Cardiac muscle cell (in vitro differentiated cells and primary cell): ENCODE measurements around the gene APBA2. TPM values are rescaled to one million over a fixed set of nuclear protein-coding genes. Genes with fewer than 3 reads are reported as not detected.

ENCODE experiments used
- DNase-seq, 2 donors: peaks; one replicate each; pipeline versions ENCODE4 v3.0.0 to v3.0.0-alpha.2; 2010 to 2017; ENCODE audit warnings: low read depth in 1 of 2, low spot score in 1 of 2
- H3K27ac ChIP-seq: fragments of 200-600 bp; sonication (generic); 2 replicates; pipeline ENCODE4 v1.5.1; 2016
- H3K27me3 ChIP-seq: fragments of 200-600 bp; sonication (generic); 2 replicates; pipeline ENCODE4 v1.6.0; 2016; ENCODE audit warnings: control low read depth
- H3K36me3 ChIP-seq: fragments of 200-600 bp; sonication (generic); 2 replicates; pipeline ENCODE4 v1.5.1; 2016; ENCODE audit warnings: control low read depth
- H3K4me1 ChIP-seq: fragments of 200-600 bp; sonication (generic); 2 replicates; pipeline ENCODE4 v1.8.1; 2017; ENCODE audit warnings: low read depth, mild to moderate bottlenecking, mixed run types
- H3K4me3 ChIP-seq: fragments of 200-600 bp; sonication (generic); 2 replicates; pipeline ENCODE4 v1.5.1; 2016; ENCODE audit warnings: mild to moderate bottlenecking
- H3K9me3 ChIP-seq: fragments of 200-600 bp; sonication (generic); 2 replicates; pipeline ENCODE4 v1.5.1; 2017; ENCODE audit warnings: low read depth, mild to moderate bottlenecking, control low read depth
- CTCF ChIP-seq: IDR thresholded peaks from 2 replicates; pipeline ENCODE4 v1.5.1; 2012; ENCODE audit warnings: low read depth, mild to moderate bottlenecking, low read length
- polyA plus RNA-seq: library from polyadenylated mRNA; unstranded; fragments of >200 nt; fragmentation: Nextera tagmentation; extraction: Ambion mirVana; gene quantifications from 2 replicates; pipeline ENCODE4 v1.2.1, GENCODE V29; 2016
- total RNA-seq: library from RNA; depleted of rRNA; stranded (reverse); fragments of >200 nt; gene quantifications from 2 replicates; pipeline ENCODE4 v1.2.3, GENCODE V29; 2016

The APBA2 gene
- total and polyA plus RNA-seq, 2 experiments from 2014 or later, result 20.5 to 33.2 TPM

DNA sequence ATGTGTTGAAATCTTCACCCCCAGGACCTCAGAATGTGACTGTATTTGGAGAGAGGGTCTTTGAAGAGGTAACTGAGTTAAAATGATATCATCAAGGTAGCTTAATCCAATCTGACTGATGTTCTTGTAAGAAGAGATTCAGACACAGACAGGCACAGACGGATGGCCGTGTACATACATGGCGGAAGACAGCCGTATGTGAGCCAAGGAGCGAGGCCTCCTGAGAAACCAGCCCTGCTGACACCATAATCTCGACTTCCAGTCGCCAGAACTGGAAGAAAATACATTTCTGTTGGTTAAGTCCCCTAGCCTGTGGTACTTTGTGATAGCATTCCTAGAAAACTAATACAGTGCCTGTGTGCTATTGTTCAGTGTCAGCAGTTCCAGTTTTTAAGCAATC is 73.6 kb downstream of the APBA2 start:
- Histone ChIP-seq H3K27me3 (no peaks in the 10 kb centered on the region), H3K27ac (no peak overlapping the region), H3K4me3 (no peak overlapping the region), H3K36me3 (no peaks in the 10 kb centered on the region), H3K9me3 (no peaks in the 10 kb centered on the region), H3K4me1 (peaks cover 3% of the 10 kb centered on the region)
- DNase-seq, result no peak
- no peak for TF ChIP-seq CTCF

DNA sequence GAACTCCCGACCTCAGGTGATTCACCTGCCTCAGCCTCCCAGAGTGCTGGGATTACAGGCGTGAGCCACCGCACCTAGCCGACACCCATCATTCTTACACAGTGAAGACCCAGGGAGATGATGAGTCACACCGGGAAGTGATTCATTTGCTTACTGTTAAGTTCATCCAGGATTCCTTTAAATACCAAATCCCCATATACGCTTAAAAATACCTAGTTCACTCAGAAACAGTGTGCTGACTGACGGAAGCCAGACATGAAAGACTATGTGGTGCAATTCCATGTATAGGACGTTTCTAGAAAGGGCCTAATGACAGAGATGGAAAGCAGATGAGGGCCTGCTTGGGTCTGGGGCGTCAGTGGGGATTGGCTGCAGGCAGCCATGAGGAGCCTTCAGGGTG is 75.2 kb downstream of the APBA2 start:
- H3K4me1 ChIP-seq, result no peaks in the 10 kb centered on the region
- DNase-seq, result peak; percentile 8 to 81
- H3K36me3 ChIP-seq, result no peaks in the 10 kb centered on the region
- no peaks in the 10 kb centered on the region for H3K27me3 ChIP-seq
- no peak overlapping the region for H3K4me3 ChIP-seq
- H3K9me3 ChIP-seq, result no peaks in the 10 kb centered on the region
- TF ChIP-seq CTCF, result no peak
- no peak overlapping the region for H3K27ac ChIP-seq

DNA sequence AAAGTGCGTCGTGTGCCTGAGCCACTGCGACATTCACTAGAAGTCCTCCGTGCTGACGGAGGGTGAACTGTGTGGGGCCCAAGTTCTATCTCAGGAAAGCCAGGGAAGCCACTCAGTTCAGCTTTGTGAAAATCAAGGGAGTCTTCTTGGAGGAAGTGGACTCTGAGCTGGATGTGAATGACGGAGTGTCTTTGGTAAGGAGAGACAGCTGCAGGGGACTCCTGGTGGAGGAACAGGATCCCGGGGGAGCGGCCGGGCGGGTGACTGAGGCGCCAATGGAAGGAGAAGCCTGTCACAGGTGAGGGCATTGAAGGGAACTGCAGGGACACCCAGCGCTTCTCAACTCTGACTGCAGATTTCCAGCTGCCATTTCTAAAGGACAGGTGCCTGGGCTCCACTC is 75.6 kb downstream of the APBA2 start:
- no peak overlapping the region for H3K4me3 ChIP-seq
- H3K36me3 ChIP-seq, result no peaks in the 10 kb centered on the region
- no peak overlapping the region for H3K27ac ChIP-seq
- no peaks in the 10 kb centered on the region for H3K27me3 ChIP-seq
- DNase-seq, result no peak
- no peaks in the 10 kb centered on the region for H3K4me1 ChIP-seq
- H3K9me3 ChIP-seq, result no peaks in the 10 kb centered on the region
- no peak for TF ChIP-seq CTCF

GRCh38 chr15:28962851-28963710 is 77.3 kb downstream of the APBA2 start:
- no peak for TF ChIP-seq CTCF
- no peak overlapping the region for H3K27ac ChIP-seq
- H3K4me1 ChIP-seq, result no peaks in the 10 kb centered on the region
- H3K9me3 ChIP-seq, result no peaks in the 10 kb centered on the region
- DNase-seq, result no peak
- H3K36me3 ChIP-seq, result no peaks in the 10 kb centered on the region
- H3K27me3 ChIP-seq, result no peaks in the 10 kb centered on the region
- no peak overlapping the region for H3K4me3 ChIP-seq

- H3K9me3 ChIP-seq, result no peaks in the 10 kb centered on the region
- H3K36me3 ChIP-seq, result no peaks in the 10 kb centered on the region
- no peak overlapping the region for H3K4me3 ChIP-seq
- no peaks in the 10 kb centered on the region for H3K4me1 ChIP-seq
- no peak for DNase-seq
- TF ChIP-seq CTCF, result no peak
- no peaks in the 10 kb centered on the region for H3K27me3 ChIP-seq
- H3K27ac ChIP-seq, result no peak overlapping the region
Measured at GRCh38 chr15:28963711-28964081, 77.9 kb downstream of the APBA2 start.
